ENCODE results near the gene NRGN. TPM values are rescaled to one million over a fixed set of nuclear protein-coding genes. Genes with fewer than 3 reads are reported as not detected.

The NRGN gene
- total RNA-seq, 2 donors from 2014 or later, result 4.7 to 8.9 TPM

DNA sequence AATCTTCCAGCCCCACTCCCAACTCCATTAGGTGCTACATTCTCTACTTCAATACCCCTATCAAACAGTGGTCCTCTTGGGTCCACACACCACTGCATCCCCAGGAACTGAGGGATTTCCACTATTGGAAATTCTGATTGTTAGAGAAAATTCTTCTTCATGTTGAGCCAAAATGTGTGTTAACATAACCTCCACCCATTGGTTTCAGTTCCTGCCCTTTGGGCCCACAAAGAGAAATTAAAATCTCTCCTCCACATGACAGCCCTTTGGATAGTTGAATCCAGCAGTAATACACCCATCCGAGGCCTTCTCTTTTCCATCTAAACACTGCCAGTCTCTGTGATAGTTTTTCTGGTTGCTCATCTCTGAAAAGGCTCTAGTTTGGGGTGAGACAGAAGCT lies 10.2 kb downstream of the NRGN start:
- no peak overlapping the region for H3K4me3 Mint-ChIP-seq
- peaks cover 85% of the 10 kb centered on the region for H3K27me3 Mint-ChIP-seq (ENCODE audit: insufficient read depth)
- TF ChIP-seq, protein P1, sequence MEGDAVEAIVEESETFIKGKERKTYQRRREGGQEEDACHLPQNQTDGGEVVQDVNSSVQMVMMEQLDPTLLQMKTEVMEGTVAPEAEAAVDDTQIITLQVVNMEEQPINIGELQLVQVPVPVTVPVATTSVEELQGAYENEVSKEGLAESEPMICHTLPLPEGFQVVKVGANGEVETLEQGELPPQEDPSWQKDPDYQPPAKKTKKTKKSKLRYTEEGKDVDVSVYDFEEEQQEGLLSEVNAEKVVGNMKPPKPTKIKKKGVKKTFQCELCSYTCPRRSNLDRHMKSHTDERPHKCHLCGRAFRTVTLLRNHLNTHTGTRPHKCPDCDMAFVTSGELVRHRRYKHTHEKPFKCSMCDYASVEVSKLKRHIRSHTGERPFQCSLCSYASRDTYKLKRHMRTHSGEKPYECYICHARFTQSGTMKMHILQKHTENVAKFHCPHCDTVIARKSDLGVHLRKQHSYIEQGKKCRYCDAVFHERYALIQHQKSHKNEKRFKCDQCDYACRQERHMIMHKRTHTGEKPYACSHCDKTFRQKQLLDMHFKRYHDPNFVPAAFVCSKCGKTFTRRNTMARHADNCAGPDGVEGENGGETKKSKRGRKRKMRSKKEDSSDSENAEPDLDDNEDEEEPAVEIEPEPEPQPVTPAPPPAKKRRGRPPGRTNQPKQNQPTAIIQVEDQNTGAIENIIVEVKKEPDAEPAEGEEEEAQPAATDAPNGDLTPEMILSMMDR (conservative IDR thresholded peaks at IDR 0.05), result no peak
- H3K27ac ChIP-seq (ENCODE audit: low read depth, low read length), result no peak overlapping the region
- peaks cover 82% of the 10 kb centered on the region for H3K27me3 ChIP-seq (ENCODE audit: control insufficient read depth, insufficient read depth, low read length, poor library complexity, severe bottlenecking)
- no peaks in the 10 kb centered on the region for H3K4me1 ChIP-seq (ENCODE audit: control insufficient read depth, insufficient read depth, low read length)
- peak; percentile 6 for DNase-seq
- no peaks in the 10 kb centered on the region for H3K9me3 Mint-ChIP-seq
- H3K4me1 Mint-ChIP-seq, result peaks cover 31% of the 10 kb centered on the region
- no peak overlapping the region for H3K4me3 ChIP-seq (ENCODE audit: low read length)
- no peak overlapping the region for H3K27ac Mint-ChIP-seq
- no peaks in the 10 kb centered on the region for H3K36me3 ChIP-seq (ENCODE audit: control insufficient read depth, insufficient read depth, low read length)
- H3K36me3 Mint-ChIP-seq (ENCODE audit: low read depth), result no peaks in the 10 kb centered on the region
- H3K9ac ChIP-seq (ENCODE audit: extremely low read depth, low read length, poor library complexity, severe bottlenecking), result no peak overlapping the region
- H3K9me3 ChIP-seq (ENCODE audit: control insufficient read depth, low read length), result no peaks in the 10 kb centered on the region
- 100% methylated on average over 1 of the region's 1 CpG for WGBS, 2 experiments (ENCODE audit: insufficient coverage in 1 of 2, insufficient read length in 1 of 2)

- no peak overlapping the region for H3K9ac ChIP-seq (ENCODE audit: extremely low read depth, low read length, poor library complexity, severe bottlenecking)
- no peak overlapping the region for H3K4me3 ChIP-seq (ENCODE audit: low read length)
- no peaks in the 10 kb centered on the region for H3K4me1 ChIP-seq (ENCODE audit: control insufficient read depth, insufficient read depth, low read length)
- peaks cover 80% of the 10 kb centered on the region for H3K27me3 Mint-ChIP-seq (ENCODE audit: insufficient read depth)
- 90 to 100% methylated on average over 5 to 9 of the region's 11 CpGs for WGBS, 2 experiments (ENCODE audit: insufficient coverage in 1 of 2, insufficient read length in 1 of 2)
- no peak overlapping the region for H3K27ac Mint-ChIP-seq
- H3K4me3 Mint-ChIP-seq, result peak overlapping the region; percentile 38
- H3K4me1 Mint-ChIP-seq, result peaks cover 26% of the 10 kb centered on the region
- peaks cover 79% of the 10 kb centered on the region for H3K27me3 ChIP-seq (ENCODE audit: control insufficient read depth, insufficient read depth, low read length, poor library complexity, severe bottlenecking)
- no peaks in the 10 kb centered on the region for H3K9me3 ChIP-seq (ENCODE audit: control insufficient read depth, low read length)
- TF ChIP-seq, protein P1 (conservative IDR thresholded peaks at IDR 0.05), result no peak
- no peaks in the 10 kb centered on the region for H3K9me3 Mint-ChIP-seq
- no peak overlapping the region for H3K27ac ChIP-seq (ENCODE audit: low read depth, low read length)
- H3K36me3 Mint-ChIP-seq (ENCODE audit: low read depth), result no peaks in the 10 kb centered on the region
- no peaks in the 10 kb centered on the region for H3K36me3 ChIP-seq (ENCODE audit: control insufficient read depth, insufficient read depth, low read length)
- DNase-seq, result peak; percentile 52
Observed at GRCh38 chr11:124751391-124751740, 11.6 kb downstream of the NRGN start.

GRCh38 chr11:124751741-124752470 lies 12.2 kb downstream of the NRGN start, which contains the start of gene VSIG2:
Gene VSIG2 (minus strand): TSS chr11:124752255. CDS start chr11:124752137, 118 bp downstream.
- H3K4me3 Mint-ChIP-seq, result peak within 1 kb of the TSS; percentile 38
- H3K36me3 ChIP-seq (ENCODE audit: control insufficient read depth, insufficient read depth, low read length), result no peaks in the 10 kb centered on the region
- H3K9ac ChIP-seq (ENCODE audit: extremely low read depth, low read length, poor library complexity, severe bottlenecking), result no peak within 1 kb of the TSS
- no peaks in the 10 kb centered on the region for H3K9me3 ChIP-seq (ENCODE audit: control insufficient read depth, low read length)
- DNase-seq, result peak; percentile 68
- no peak within 1 kb of the TSS for H3K4me3 ChIP-seq (ENCODE audit: low read length)
- no peaks in the 10 kb centered on the region for H3K9me3 Mint-ChIP-seq
- H3K27ac Mint-ChIP-seq, result no peak within 1 kb of the TSS
- TF ChIP-seq, protein P1 (conservative IDR thresholded peaks at IDR 0.05), result no peak
- no peaks in the 10 kb centered on the region for H3K4me1 ChIP-seq (ENCODE audit: control insufficient read depth, insufficient read depth, low read length)
- peaks cover 81% of the 10 kb centered on the region for H3K27me3 ChIP-seq (ENCODE audit: control insufficient read depth, insufficient read depth, low read length, poor library complexity, severe bottlenecking)
- peaks cover 81% of the 10 kb centered on the region for H3K27me3 Mint-ChIP-seq (ENCODE audit: insufficient read depth)
- H3K36me3 Mint-ChIP-seq (ENCODE audit: low read depth), result no peaks in the 10 kb centered on the region
- WGBS, 2 experiments (ENCODE audit: insufficient coverage in 1 of 2, insufficient read length in 1 of 2), result 79 to 91% methylated on average over 10 to 42 of the region's 42 CpGs
- H3K4me1 Mint-ChIP-seq, result peaks cover 24% of the 10 kb centered on the region
- no peak within 1 kb of the TSS for H3K27ac ChIP-seq (ENCODE audit: low read depth, low read length)

Measured in endodermal cell (in vitro differentiated cells).